Activated CD8-positive, alpha-beta T cell treated with anti-CD3 and anti-CD28 coated beads, Interleukin-2, amount 10 ng/mL, durations not matched to agents 7 days and 5 days (primary cell): Measurements from ENCODE around the gene SPATA13. TPM values are rescaled to one million over a fixed set of nuclear protein-coding genes. Genes with fewer than 3 reads are reported as not detected.

Experiments
- ATAC-seq: fragments of 150-1000 bp; cut with Tn5 transposase; one replicate; pipeline ENCODE4 v1.10.0; 2021; ENCODE audit warnings: moderate library complexity
- CTCF ChIA-PET: fragments of 350-600 bp; sonication (Branson Sonifier 250); formaldehyde crosslinking; loops from one replicate; lab custom pipeline; 2021; ENCODE audit warnings: antibody characterized with exemption; lab: Charles Lee
- POLR2A ChIA-PET: fragments of 350-600 bp; sonication (Branson Sonifier 250); formaldehyde crosslinking; loops from one replicate; lab custom pipeline; 2021; ENCODE audit warnings: antibody characterized with exemption; lab: Charles Lee
- DNase-seq: peaks from one replicate; pipeline ENCODE4 v3.0.0-alpha.2; 2020
- H3K27ac Mint-ChIP-seq: one replicate; pipeline ENCODE4 v1.8.0; 2021; ENCODE audit warnings: mild to moderate bottlenecking, mixed read lengths
- H3K27me3 Mint-ChIP-seq: one replicate; pipeline ENCODE4 v1.8.0; 2021; ENCODE audit warnings: low read depth, mixed read lengths
- H3K36me3 Mint-ChIP-seq: one replicate; pipeline ENCODE4 v1.8.0; 2021; ENCODE audit warnings: low read depth, mixed read lengths
- H3K4me1 Mint-ChIP-seq: one replicate; pipeline ENCODE4 v1.8.0; 2021; ENCODE audit warnings: low read depth, mixed read lengths
- H3K4me3 Mint-ChIP-seq: one replicate; pipeline ENCODE4 v1.8.0; 2021; ENCODE audit warnings: mild to moderate bottlenecking, mixed read lengths
- H3K9me3 Mint-ChIP-seq: one replicate; pipeline ENCODE4 v1.8.0; 2022; ENCODE audit warnings: mixed read lengths; ENCODE audit not compliant: insufficient read depth
- total RNA-seq, 2 experiments: library from RNA; stranded (reverse); gene quantifications; one replicate each; pipeline ENCODE4 v1.2.3, GENCODE V29; 2021

The SPATA13 gene
- total RNA-seq, 2 experiments from 2014 or later = 57.4 to 63.2 TPM

GRCh38 chr13:24173795-24174194, 13.3 kb downstream of the SPATA13 start:
- Mint-ChIP-seq H3K27ac (no peak overlapping the region), H3K4me1 (peaks cover 26% of the 10 kb centered on the region), H3K27me3 (no peaks in the 10 kb centered on the region), H3K4me3 (no peak overlapping the region), H3K9me3 (no peaks in the 10 kb centered on the region), H3K36me3 (peaks cover 11% of the 10 kb centered on the region)
- ChIA-PET CTCF (interaction anchor here (1.4 kb wide), 1 partner anchor 55 kb away, joined by 3 read pairs; no protein-coding TSS in a partner anchor), POLR2A (no interaction called here)
- ATAC-seq = no peak
- DNase-seq = no peak

DNA sequence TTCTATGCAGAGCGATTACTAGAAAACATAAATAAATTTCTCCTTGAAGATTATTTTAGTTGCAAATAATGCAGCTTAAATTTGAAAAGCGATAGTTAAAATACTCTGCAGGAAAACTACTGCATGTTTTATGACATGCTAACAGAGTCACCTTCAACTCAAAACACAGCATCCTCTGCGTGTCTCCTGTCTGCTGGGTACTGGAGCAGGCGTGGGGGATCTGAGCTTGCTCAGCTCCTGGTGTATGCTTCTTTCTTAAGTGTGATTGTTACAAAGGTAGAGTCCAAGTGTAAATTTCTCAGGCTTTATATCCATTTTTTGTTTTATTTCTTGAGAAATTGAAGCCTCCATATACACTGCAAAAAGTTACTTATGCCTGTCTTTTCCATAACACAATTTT, 15.3 kb downstream of the SPATA13 start:
- POLR2A ChIA-PET = no interaction called here
- CTCF ChIA-PET = interaction anchor here (0.9 to 1.4 kb wide), 5 partner anchors 10 to 53 kb away, joined by 3 to 6 read pairs (median 3); partner anchors contain the start of gene SPATA13
- ATAC-seq (no peak), DNase-seq (no peak)
- H3K4me1 Mint-ChIP-seq = peaks cover 32% of the 10 kb centered on the region
- H3K27me3 Mint-ChIP-seq = no peaks in the 10 kb centered on the region
- no peak overlapping the region for H3K27ac Mint-ChIP-seq
- no peak overlapping the region for H3K4me3 Mint-ChIP-seq
- no peaks in the 10 kb centered on the region for H3K9me3 Mint-ChIP-seq
- peaks cover 17% of the 10 kb centered on the region for H3K36me3 Mint-ChIP-seq

GRCh38 chr13:24176351-24177101, 16.0 kb downstream of the SPATA13 start:
- Mint-ChIP-seq H3K27ac (no peak overlapping the region), H3K4me1 (peaks cover 32% of the 10 kb centered on the region), H3K9me3 (no peaks in the 10 kb centered on the region), H3K27me3 (no peaks in the 10 kb centered on the region), H3K4me3 (no peak overlapping the region), H3K36me3 (peaks cover 18% of the 10 kb centered on the region)
- POLR2A ChIA-PET = no interaction called here
- CTCF ChIA-PET = interaction anchor here (1.2 to 1.4 kb wide), 4 partner anchors 13 to 52 kb away, joined by 3 to 6 read pairs (median 4); partner anchors contain the start of gene SPATA13
- no peak for DNase-seq
- no peak for ATAC-seq

DNA sequence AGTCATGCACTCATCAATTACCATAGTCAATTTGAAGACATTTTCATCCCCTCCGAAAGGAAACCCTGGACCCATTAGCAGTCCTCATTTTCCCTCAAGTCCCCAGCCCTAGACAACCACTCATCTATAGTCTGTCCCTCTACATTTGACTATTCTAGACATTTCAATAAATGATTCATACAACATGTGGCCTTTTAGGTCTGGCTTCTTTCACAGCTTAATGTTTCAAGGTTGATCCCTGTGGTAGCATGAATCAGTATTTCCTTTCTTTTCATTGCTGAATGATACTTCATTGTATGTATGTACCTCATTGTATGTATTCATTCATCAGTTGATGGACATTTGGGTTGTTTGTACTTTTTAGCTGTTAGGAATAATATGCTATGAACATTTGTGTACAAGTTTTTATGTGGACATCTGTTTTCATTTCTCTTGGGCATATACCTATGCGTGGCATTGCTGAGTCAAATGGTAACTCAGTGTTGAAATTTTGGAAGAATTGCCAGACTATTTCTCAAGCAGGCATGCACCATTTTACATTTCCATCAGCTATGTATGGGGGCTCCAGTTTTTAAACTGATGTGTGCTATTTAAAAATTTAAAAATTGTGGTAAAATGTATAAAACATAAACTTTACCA, 18.4 kb downstream of the SPATA13 start:
- Mint-ChIP-seq H3K4me1 (peaks cover 39% of the 10 kb centered on the region), H3K36me3 (peaks cover 30% of the 10 kb centered on the region), H3K27me3 (no peaks in the 10 kb centered on the region), H3K9me3 (peaks cover 11% of the 10 kb centered on the region), H3K4me3 (no peak overlapping the region), H3K27ac (no peak overlapping the region)
- POLR2A ChIA-PET = interaction anchor here (0.9 to 1.6 kb wide), 3 partner anchors 10 to 18 kb away, joined by 3 to 6 read pairs (median 4); partner anchors contain the start of gene SPATA13
- CTCF ChIA-PET = interaction anchor here (0.7 to 3.0 kb wide), 7 partner anchors 10 to 126 kb away, joined by 3 to 11 read pairs (median 5); partner anchors contain the start of gene SPATA13
- DNase-seq = no peak
- ATAC-seq = no peak

DNA sequence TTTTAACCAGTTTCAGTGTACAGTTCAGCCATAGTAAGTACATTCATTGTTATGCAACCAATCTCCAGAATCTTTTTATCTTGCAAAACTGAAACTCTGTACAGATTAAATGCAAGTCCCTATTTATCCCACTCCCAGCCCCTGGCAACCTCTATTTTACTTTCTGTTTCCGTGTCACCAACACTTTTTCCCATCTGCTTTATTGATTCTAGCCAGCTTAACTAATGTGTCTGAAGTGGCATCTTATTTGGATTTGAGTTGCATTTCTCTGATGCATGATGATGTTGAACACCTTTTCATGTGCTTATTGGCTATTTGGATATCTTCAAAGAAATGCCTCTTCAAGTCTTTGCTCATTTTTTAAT, 18.9 kb downstream of the SPATA13 start:
- H3K4me3 Mint-ChIP-seq = no peak overlapping the region
- H3K36me3 Mint-ChIP-seq = peaks cover 34% of the 10 kb centered on the region
- ChIA-PET POLR2A (interaction anchor here (0.9 to 1.6 kb wide), 3 partner anchors 10 to 18 kb away, joined by 3 to 6 read pairs (median 4); partner anchors contain the start of gene SPATA13), CTCF (interaction anchor here (0.7 to 3.0 kb wide), 7 partner anchors 10 to 126 kb away, joined by 3 to 11 read pairs (median 5); partner anchors contain the start of gene SPATA13)
- ATAC-seq (no peak), DNase-seq (no peak)
- H3K4me1 Mint-ChIP-seq = peaks cover 38% of the 10 kb centered on the region
- H3K9me3 Mint-ChIP-seq = peaks cover 11% of the 10 kb centered on the region
- H3K27ac Mint-ChIP-seq = no peak overlapping the region
- no peaks in the 10 kb centered on the region for H3K27me3 Mint-ChIP-seq

DNA sequence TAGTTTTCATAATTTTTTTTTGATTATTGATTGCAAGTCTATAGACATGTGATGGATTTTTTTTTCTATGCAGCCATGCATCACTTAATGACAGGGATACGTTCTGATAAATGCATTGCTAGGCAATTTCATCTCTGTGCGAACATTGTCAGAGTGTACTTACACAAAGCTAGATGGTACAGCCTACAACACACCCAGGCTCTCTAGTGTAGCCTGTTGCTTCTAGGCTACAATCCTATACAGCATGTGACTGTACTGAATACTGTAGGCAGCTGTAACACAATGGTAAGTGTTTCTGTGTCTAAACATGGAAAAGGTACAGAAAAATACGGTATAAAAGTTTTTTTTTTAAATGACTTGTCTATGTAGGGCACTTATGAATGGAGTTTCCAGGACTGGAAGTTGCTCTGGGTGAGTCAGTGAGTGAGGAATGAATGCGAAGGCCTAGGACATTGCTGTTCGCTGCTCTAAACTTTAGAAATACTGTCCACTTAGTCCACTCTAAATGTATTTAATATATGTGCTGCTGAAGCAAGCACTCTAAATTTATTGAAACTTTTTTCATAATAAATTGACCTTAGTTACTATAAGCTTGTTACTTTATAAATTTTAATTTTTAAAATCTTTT, 20.3 kb downstream of the SPATA13 start:
- no peaks in the 10 kb centered on the region for H3K27me3 Mint-ChIP-seq
- H3K9me3 Mint-ChIP-seq = peaks cover 11% of the 10 kb centered on the region
- no peak for ATAC-seq
- H3K4me1 Mint-ChIP-seq = peaks cover 33% of the 10 kb centered on the region
- DNase-seq = no peak
- H3K36me3 Mint-ChIP-seq = peaks cover 35% of the 10 kb centered on the region
- POLR2A ChIA-PET = no interaction called here
- no peak overlapping the region for H3K27ac Mint-ChIP-seq
- CTCF ChIA-PET = interaction anchor here (0.7 to 3.0 kb wide), 6 partner anchors 19 to 128 kb away, joined by 3 to 10 read pairs (median 4); no protein-coding TSS in a partner anchor
- H3K4me3 Mint-ChIP-seq = no peak overlapping the region

- peaks cover 43% of the 10 kb centered on the region for H3K4me1 Mint-ChIP-seq
- DNase-seq = no peak
- ChIA-PET CTCF (interaction anchor here (0.7 kb wide), 1 partner anchor 18 kb away, joined by 3 read pairs; no protein-coding TSS in a partner anchor), POLR2A (interaction anchor here (1.4 kb wide), 1 partner anchor 21 kb away, joined by 5 read pairs; no protein-coding TSS in a partner anchor)
- H3K36me3 Mint-ChIP-seq = peaks cover 35% of the 10 kb centered on the region
- no peak for ATAC-seq
- no peaks in the 10 kb centered on the region for H3K27me3 Mint-ChIP-seq
- peaks cover 11% of the 10 kb centered on the region for H3K9me3 Mint-ChIP-seq
- H3K27ac Mint-ChIP-seq = peak overlapping the region; percentile 23
- H3K4me3 Mint-ChIP-seq = no peak overlapping the region
These were observed 21.6 kb downstream of the SPATA13 start for GRCh38 chr13:24181991-24182702.

- DNase-seq (no peak), ATAC-seq (no peak)
- Mint-ChIP-seq H3K27me3 (no peaks in the 10 kb centered on the region), H3K4me3 (no peak overlapping the region), H3K36me3 (peaks cover 35% of the 10 kb centered on the region), H3K9me3 (peaks cover 11% of the 10 kb centered on the region), H3K4me1 (peaks cover 49% of the 10 kb centered on the region), H3K27ac (peak overlapping the region; percentile 31)
- POLR2A ChIA-PET = interaction anchor here (1.4 kb wide), 1 partner anchor 21 kb away, joined by 5 read pairs; no protein-coding TSS in a partner anchor
- CTCF ChIA-PET = interaction anchor here (1.0 kb wide), 1 partner anchor 129 kb away, joined by 6 read pairs; no protein-coding TSS in a partner anchor
These were observed 22.2 kb downstream of the SPATA13 start for GRCh38 chr13:24182703-24183081.

GRCh38 chr13:24183741-24184182, 23.2 kb downstream of the SPATA13 start:
- ATAC-seq (no peak), DNase-seq (no peak)
- peaks cover 50% of the 10 kb centered on the region for H3K4me1 Mint-ChIP-seq
- POLR2A ChIA-PET = no interaction called here
- H3K9me3 Mint-ChIP-seq = peaks cover 11% of the 10 kb centered on the region
- H3K27me3 Mint-ChIP-seq = no peaks in the 10 kb centered on the region
- no peak overlapping the region for H3K27ac Mint-ChIP-seq
- H3K36me3 Mint-ChIP-seq = peaks cover 31% of the 10 kb centered on the region
- no peak overlapping the region for H3K4me3 Mint-ChIP-seq
- CTCF ChIA-PET = interaction anchor here (1.0 kb wide), 1 partner anchor 130 kb away, joined by 6 read pairs; no protein-coding TSS in a partner anchor

DNA sequence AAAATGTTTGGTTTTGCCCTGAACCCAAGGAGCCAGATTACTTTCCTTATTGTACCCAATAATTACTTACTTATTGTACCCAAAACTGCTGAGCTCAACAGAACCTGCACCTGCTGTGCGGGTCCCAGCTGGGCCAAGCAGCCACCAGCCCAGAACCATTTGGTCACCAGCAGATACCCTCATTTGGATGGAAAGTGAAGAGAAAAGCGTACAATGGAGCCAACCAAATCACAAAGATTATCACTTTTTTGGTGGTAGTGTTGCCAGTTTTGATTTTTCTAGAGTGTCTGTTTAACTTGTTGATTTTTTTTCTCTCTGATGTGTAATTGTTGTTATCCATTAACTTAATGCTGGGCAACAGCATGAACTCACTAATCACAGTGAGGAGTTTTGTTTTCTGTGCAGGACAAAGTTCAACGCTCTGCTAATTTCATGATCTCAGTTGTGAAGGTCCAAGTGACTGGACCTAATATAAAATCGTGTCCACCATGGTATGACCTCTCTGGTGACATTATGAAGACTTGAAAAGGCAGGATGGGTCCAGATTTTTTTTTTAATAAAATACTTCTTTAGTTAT, 23.8 kb downstream of the SPATA13 start:
- Mint-ChIP-seq H3K27me3 (no peaks in the 10 kb centered on the region), H3K4me1 (peaks cover 51% of the 10 kb centered on the region), H3K36me3 (peaks cover 31% of the 10 kb centered on the region), H3K27ac (no peak overlapping the region), H3K4me3 (no peak overlapping the region), H3K9me3 (peaks cover 11% of the 10 kb centered on the region)
- ChIA-PET POLR2A (no interaction called here), CTCF (interaction anchor here (1.3 kb wide), 1 partner anchor 19 kb away, joined by 3 read pairs; no protein-coding TSS in a partner anchor)
- DNase-seq (no peak), ATAC-seq (no peak)
